IMR-90 (cell line): ENCODE measurements around the gene INAVA. TPM values are rescaled to one million over a fixed set of nuclear protein-coding genes. Genes with fewer than 3 reads are reported as not detected.

ENCODE experiments used
- ATAC-seq: fragments of 200-7000 bp; cut with Tn5 transposase; 2 replicates; pipeline ENCODE4 v1.9.1; 2020; ENCODE audit warnings: low read depth, mild to moderate bottlenecking, moderate library complexity
- BruUV-seq: library from RNA; stranded (reverse); fragments of 400-500 nt; replicated peaks from 2 replicates; lab custom pipeline; 2021; lab: Mats Ljungman, UMichigan
- CTCF ChIA-PET: fragments of 300-600 bp; formaldehyde crosslinking; extraction: SDS; loops from one replicate; lab custom pipeline; 2021; ENCODE audit warnings: antibody characterized with exemption; lab: Yijun Ruan, JAX
- POLR2A ChIA-PET: fragments of 300-600 bp; sonication (Branson Sonifier 250); formaldehyde crosslinking; loops from one replicate; lab custom pipeline; 2022; ENCODE audit warnings: antibody characterized with exemption; ENCODE audit not compliant: unreplicated experiment; lab: Charles Lee
- DNase-seq: peaks from one replicate; pipeline ENCODE4 v3.0.0; 2013
- H2AFZ ChIP-seq: replicated peaks from 2 replicates; pipeline ENCODE3; 2013; ENCODE audit warnings: low read length, mild to moderate bottlenecking; ENCODE audit not compliant: poor library complexity
- H2AK5ac ChIP-seq: 2 replicates; pipeline ENCODE4 v1.6.1; 2013; ENCODE audit warnings: low read depth, low read length, inconsistent platforms
- H2AK9ac ChIP-seq: replicated peaks from 2 replicates; pipeline ENCODE3; 2013; ENCODE audit warnings: mild to moderate bottlenecking, low read depth, low read length, moderate library complexity; ENCODE audit not compliant: poor library complexity
- H2BK120ac ChIP-seq: 2 replicates; pipeline ENCODE4 v1.6.1; 2013; ENCODE audit warnings: low read depth, low read length, inconsistent platforms
- H2BK15ac ChIP-seq: 3 replicates; pipeline ENCODE4 v1.6.1; 2013; ENCODE audit warnings: low read depth, low read length, inconsistent platforms
- H2BK20ac ChIP-seq: 2 replicates; pipeline ENCODE4 v1.6.1; 2013; ENCODE audit warnings: low read depth, mild to moderate bottlenecking, inconsistent platforms, low read length, moderate library complexity
- H2BK5ac ChIP-seq: 2 replicates; pipeline ENCODE4 v1.6.1; 2013; ENCODE audit warnings: mild to moderate bottlenecking, low read depth, low read length, inconsistent platforms; ENCODE audit not compliant: poor library complexity, severe bottlenecking
- H3K14ac ChIP-seq: replicated peaks from 2 replicates; pipeline ENCODE4 v1.6.1; 2013; ENCODE audit warnings: low read depth, low read length, inconsistent platforms
- H3K18ac ChIP-seq: 2 replicates; pipeline ENCODE4 v1.6.1; 2013; ENCODE audit warnings: low read depth, low read length, control low read depth
- H3K23ac ChIP-seq: 2 replicates; pipeline ENCODE4 v1.6.1; 2013; ENCODE audit warnings: low read depth, low read length, inconsistent platforms
- H3K27ac ChIP-seq: 2 replicates; pipeline ENCODE4 v1.5.1; 2013; ENCODE audit warnings: mild to moderate bottlenecking, control low read depth, low read length; ENCODE audit not compliant: insufficient read depth
- H3K27me3 ChIP-seq: 2 replicates; pipeline ENCODE4 v1.6.1; 2013; ENCODE audit warnings: low read length; ENCODE audit not compliant: control insufficient read depth, insufficient read depth
- H3K36me3 ChIP-seq: 2 replicates; pipeline ENCODE4 v1.6.1; 2013; ENCODE audit warnings: low read length, mixed read lengths; ENCODE audit not compliant: control insufficient read depth, insufficient read depth
- H3K4ac ChIP-seq: 2 replicates; pipeline ENCODE4 v1.6.1; 2013; ENCODE audit warnings: low read depth, low read length, inconsistent platforms
- H3K4me1 ChIP-seq: 2 replicates; pipeline ENCODE4 v1.6.1; 2013; ENCODE audit warnings: low read length, mixed read lengths; ENCODE audit not compliant: control insufficient read depth, insufficient read depth
- H3K4me2 ChIP-seq: 2 replicates; pipeline ENCODE4 v1.6.1; 2013; ENCODE audit warnings: low read depth, mild to moderate bottlenecking, control low read depth, low read length, moderate library complexity
- H3K4me3 ChIP-seq: 2 replicates; pipeline ENCODE4 v1.5.1; 2013; ENCODE audit warnings: low read depth, mild to moderate bottlenecking, control low read depth, low read length, moderate library complexity; ENCODE audit not compliant: insufficient read depth
- H3K56ac ChIP-seq: 2 replicates; pipeline ENCODE4 v1.6.1; 2013; ENCODE audit warnings: low read length, inconsistent platforms; ENCODE audit not compliant: insufficient read depth; ENCODE audit errors: extremely low read depth
- H3K79me1 ChIP-seq, 2 experiments: 2 replicates each; pipeline ENCODE4 v1.6.1; 2013; ENCODE audit warnings: low read length in 2 of 2, inconsistent platforms in 1 of 2, low read depth in 1 of 2
- H3K9ac ChIP-seq: 2 replicates; pipeline ENCODE4 v1.6.1; 2013; ENCODE audit warnings: low read depth, low read length, control low read depth
- H3K9me1 ChIP-seq: 2 replicates; pipeline ENCODE4 v1.6.1; 2013; ENCODE audit warnings: low read length, inconsistent platforms; ENCODE audit not compliant: insufficient read depth
- H3K9me3 ChIP-seq: 2 replicates; pipeline ENCODE4 v1.6.1; 2013; ENCODE audit warnings: low read length; ENCODE audit not compliant: control insufficient read depth, insufficient read depth
- H4K20me1 ChIP-seq: 2 replicates; pipeline ENCODE4 v1.6.1; 2013; ENCODE audit warnings: low read length, inconsistent platforms; ENCODE audit not compliant: insufficient read depth
- H4K5ac ChIP-seq: 2 replicates; pipeline ENCODE4 v1.6.1; 2013; ENCODE audit warnings: mild to moderate bottlenecking, low read depth, low read length, control low read depth
- H4K8ac ChIP-seq, 2 experiments: 2 replicates each; pipeline ENCODE4 v1.6.1; 2013; ENCODE audit warnings: low read depth in 2 of 2, low read length in 2 of 2, control low read depth in 1 of 2, inconsistent platforms in 1 of 2
- H4K91ac ChIP-seq: 2 replicates; pipeline ENCODE4 v1.6.1; 2013; ENCODE audit warnings: low read depth, low read length, inconsistent platforms; ENCODE audit not compliant: insufficient read depth
- BHLHE40 ChIP-seq: fragments of 150-350 bp; IDR thresholded peaks from 2 replicates; pipeline ENCODE4 v1.6.1; 2016; ENCODE audit warnings: mild to moderate bottlenecking, low read depth, low read length
- CEBPB ChIP-seq: IDR thresholded peaks from 2 replicates; pipeline ENCODE4 v1.6.1; 2012; ENCODE audit warnings: low read depth, low read length, improper control_type of control experiment
- MAFK ChIP-seq: IDR thresholded peaks from 2 replicates; pipeline ENCODE4 v1.6.1; 2012; ENCODE audit warnings: low read depth, low read length, improper control_type of control experiment
- RAD21 ChIP-seq: IDR thresholded peaks from 2 replicates; pipeline ENCODE4 v1.6.1; 2012; ENCODE audit warnings: low read length, improper control_type of control experiment
- WGBS, 2 experiments: methylation state at CpG; one replicate each; pipeline versions ENCODE4 v1.1.5 to v1.1.7; 2013; ENCODE audit warnings: missing lambda C conversion rate in 2 of 2; ENCODE audit not compliant: insufficient read length in 1 of 2; ENCODE audit errors: extremely low coverage in 2 of 2; 5-methylcytosine and 5-hydroxymethylcytosine counted together
- dilution Hi-C: fragments of 300-500 bp; cut with HindIII; formaldehyde crosslinking; loops from one replicate; pipeline ENCODE4 v1.14.3; 2018; ENCODE audit warnings: low sequenced_read_pairs; ENCODE audit not compliant: unreplicated experiment
- in situ Hi-C: fragments of 300-500 bp; cut with MboI; formaldehyde crosslinking; loops from 3 replicates; pipeline ENCODE4 v1.14.3; 2019; ENCODE audit warnings: low sequenced_read_pairs, inconsistent platforms, mixed read lengths
- intact Hi-C: fragments of 100-400 bp; cut with micrococcal nuclease; formaldehyde crosslinking; loops from 2 replicates; pipeline ENCODE4 v1.10.0; 2022
- polyA plus RNA-seq, 3 experiments: library from polyadenylated mRNA; depleted of rRNA; stranded (reverse); fragments of >200 nt; gene quantifications; 2 replicates each; pipeline ENCODE4 v1.2.3, GENCODE V29; 2012; ENCODE audit warnings: low replicate concordance in 1 of 3
- total RNA-seq: library from RNA; depleted of rRNA; stranded (reverse); fragments of >200 nt; gene quantifications from 2 replicates; pipeline ENCODE4 v1.2.3, GENCODE V29; 2012

Gene INAVA
- total and polyA plus RNA-seq, 2 of the 4 experiments (the other 2 are of a cell fraction) = under 0.01 to 0.07 TPM

DNA sequence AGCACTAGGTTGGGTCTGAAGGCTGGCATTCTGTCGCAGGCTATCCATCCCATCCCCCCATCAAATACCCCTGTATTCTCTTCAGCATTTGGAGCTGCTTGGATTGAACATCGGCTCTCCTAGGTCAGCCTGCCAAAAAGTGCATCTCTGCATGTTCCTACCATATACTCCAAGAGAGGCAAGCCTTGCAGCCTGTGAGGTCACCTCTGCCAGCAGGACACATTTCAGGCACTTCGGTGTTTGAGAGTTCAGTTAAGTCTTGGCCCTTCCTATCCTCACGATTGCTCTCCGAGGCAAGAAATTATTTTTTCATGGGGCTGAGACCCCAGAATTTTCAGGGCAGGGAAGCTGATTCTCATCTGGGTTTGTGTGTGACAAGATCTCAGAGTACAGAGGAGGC lies 19.3 kb upstream of the INAVA start:
- H3K23ac ChIP-seq = no peak overlapping the region
- H4K5ac ChIP-seq = no peak overlapping the region
- no peak overlapping the region for H2BK15ac ChIP-seq
- H3K9ac ChIP-seq = no peak overlapping the region
- no peaks in the 10 kb centered on the region for H3K9me3 ChIP-seq
- H3K4ac ChIP-seq = no peak overlapping the region
- in situ Hi-C loops = no loop called here
- H2BK5ac ChIP-seq = no peak overlapping the region
- no peak overlapping the region for H2AK5ac ChIP-seq
- no peak overlapping the region for H3K56ac ChIP-seq
- no peak overlapping the region for H2BK120ac ChIP-seq
- dilution Hi-C loops = no loop called here
- H3K79me1 ChIP-seq = no peaks in the 10 kb centered on the region
- TF ChIP-seq MAFK (no peak), RAD21 (no peak), BHLHE40 (no peak), CEBPB (no peak)
- H4K8ac ChIP-seq = no peak overlapping the region
- H3K9me1 ChIP-seq = no peaks in the 10 kb centered on the region; the same call in 1 of the 2 replicates
- BruUV-seq = no TSS peak
- intact Hi-C loops = no loop called here
- no peak overlapping the region for H3K4me2 ChIP-seq
- H4K91ac ChIP-seq = no peak overlapping the region
- 94% methylated on average over 3 of the region's 5 CpGs; no CpG with 5 or more reads in 1 of the 2 experiments for WGBS, 2 experiments
- H2AFZ ChIP-seq = no peak overlapping the region
- ATAC-seq (no peak), DNase-seq (no peak)
- no peak overlapping the region for H2BK20ac ChIP-seq
- no peak overlapping the region for H3K18ac ChIP-seq
- ChIA-PET POLR2A (no interaction called here), CTCF (no interaction called here)
- no peak overlapping the region for H3K27ac ChIP-seq
- H4K20me1 ChIP-seq = no peaks in the 10 kb centered on the region
- H3K14ac ChIP-seq = no peak overlapping the region
- H2AK9ac ChIP-seq = no peak overlapping the region
- H3K27me3 ChIP-seq = peaks cover 79% of the 10 kb centered on the region
- peaks cover 6% of the 10 kb centered on the region for H3K4me1 ChIP-seq
- no peaks in the 10 kb centered on the region for H3K36me3 ChIP-seq
- no peak overlapping the region for H3K4me3 ChIP-seq
